Measurements from ENCODE around the gene INSIG2. TPM values are rescaled to one million over a fixed set of nuclear protein-coding genes. Genes with fewer than 3 reads are reported as not detected.

Gene INSIG2
- total RNA-seq, 1 experiment from 2014 or later, result 10.7 TPM

DNA sequence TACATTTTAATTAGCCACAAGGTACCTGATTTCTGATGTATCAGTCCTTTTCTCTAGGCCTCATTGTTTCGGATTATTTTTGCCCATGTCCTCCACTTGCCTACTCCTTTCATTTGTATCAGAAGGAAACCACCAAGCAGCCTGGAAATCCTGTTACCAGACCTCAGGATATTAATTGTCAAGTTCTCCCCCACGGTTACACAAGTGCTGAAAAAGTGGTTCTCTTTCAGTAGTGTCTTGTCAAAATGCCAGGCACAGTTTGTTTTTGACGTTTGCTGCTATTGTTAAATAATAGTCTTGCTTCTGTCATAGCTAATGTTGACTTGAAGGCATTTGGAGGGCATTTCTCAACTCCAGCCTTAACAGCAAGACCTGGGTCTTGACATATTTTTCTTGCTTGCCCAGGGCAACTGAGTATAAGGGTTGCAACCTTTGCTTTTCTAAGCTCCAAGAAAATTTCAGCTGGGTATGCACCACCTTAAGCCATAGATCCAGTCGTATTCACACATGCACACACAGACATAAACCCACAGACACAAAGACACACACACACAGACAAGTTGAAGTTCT is 31.0 kb downstream of the INSIG2 start:
- no peak overlapping the region for H3K4me3 Mint-ChIP-seq
- TF ChIP-seq, protein P1, sequence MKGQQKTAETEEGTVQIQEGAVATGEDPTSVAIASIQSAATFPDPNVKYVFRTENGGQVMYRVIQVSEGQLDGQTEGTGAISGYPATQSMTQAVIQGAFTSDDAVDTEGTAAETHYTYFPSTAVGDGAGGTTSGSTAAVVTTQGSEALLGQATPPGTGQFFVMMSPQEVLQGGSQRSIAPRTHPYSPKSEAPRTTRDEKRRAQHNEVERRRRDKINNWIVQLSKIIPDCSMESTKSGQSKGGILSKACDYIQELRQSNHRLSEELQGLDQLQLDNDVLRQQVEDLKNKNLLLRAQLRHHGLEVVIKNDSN (CRISPR knock-in tag; IDR thresholded peaks at IDR 0.05), result no peak
- TF ChIP-seq ZBTB21 (CRISPR knock-in tag; IDR thresholded peaks at IDR 0.05; ENCODE audit: borderline replicate concordance), result no peak
- TF ChIP-seq TEAD1 (CRISPR knock-in tag; IDR thresholded peaks at IDR 0.05), result no peak
- TF ChIP-seq, protein P2, sequence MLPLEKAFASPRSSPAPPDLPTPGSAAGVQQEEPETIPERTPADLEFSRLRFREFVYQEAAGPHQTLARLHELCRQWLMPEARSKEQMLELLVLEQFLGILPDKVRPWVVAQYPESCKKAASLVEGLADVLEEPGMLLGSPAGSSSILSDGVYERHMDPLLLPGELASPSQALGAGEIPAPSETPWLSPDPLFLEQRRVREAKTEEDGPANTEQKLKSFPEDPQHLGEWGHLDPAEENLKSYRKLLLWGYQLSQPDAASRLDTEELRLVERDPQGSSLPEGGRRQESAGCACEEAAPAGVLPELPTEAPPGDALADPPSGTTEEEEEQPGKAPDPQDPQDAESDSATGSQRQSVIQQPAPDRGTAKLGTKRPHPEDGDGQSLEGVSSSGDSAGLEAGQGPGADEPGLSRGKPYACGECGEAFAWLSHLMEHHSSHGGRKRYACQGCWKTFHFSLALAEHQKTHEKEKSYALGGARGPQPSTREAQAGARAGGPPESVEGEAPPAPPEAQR (CRISPR knock-in tag; IDR thresholded peaks at IDR 0.05), result no peak
- TF ChIP-seq, protein P3, sequence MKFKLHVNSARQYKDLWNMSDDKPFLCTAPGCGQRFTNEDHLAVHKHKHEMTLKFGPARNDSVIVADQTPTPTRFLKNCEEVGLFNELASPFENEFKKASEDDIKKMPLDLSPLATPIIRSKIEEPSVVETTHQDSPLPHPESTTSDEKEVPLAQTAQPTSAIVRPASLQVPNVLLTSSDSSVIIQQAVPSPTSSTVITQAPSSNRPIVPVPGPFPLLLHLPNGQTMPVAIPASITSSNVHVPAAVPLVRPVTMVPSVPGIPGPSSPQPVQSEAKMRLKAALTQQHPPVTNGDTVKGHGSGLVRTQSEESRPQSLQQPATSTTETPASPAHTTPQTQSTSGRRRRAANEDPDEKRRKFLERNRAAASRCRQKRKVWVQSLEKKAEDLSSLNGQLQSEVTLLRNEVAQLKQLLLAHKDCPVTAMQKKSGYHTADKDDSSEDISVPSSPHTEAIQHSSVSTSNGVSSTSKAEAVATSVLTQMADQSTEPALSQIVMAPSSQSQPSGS (CRISPR knock-in tag; IDR thresholded peaks at IDR 0.05; ENCODE audit: borderline replicate concordance, low read depth), result no peak
- TF ChIP-seq, protein P4, sequence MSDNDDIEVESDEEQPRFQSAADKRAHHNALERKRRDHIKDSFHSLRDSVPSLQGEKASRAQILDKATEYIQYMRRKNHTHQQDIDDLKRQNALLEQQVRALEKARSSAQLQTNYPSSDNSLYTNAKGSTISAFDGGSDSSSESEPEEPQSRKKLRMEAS (CRISPR knock-in tag; IDR thresholded peaks at IDR 0.05), result no peak
- TF ChIP-seq SMAD4 (CRISPR knock-in tag; IDR thresholded peaks at IDR 0.05), result no peak
- no peak for TF ChIP-seq NR2C2 (CRISPR knock-in tag; IDR thresholded peaks at IDR 0.05)
- TF ChIP-seq, protein P5, sequence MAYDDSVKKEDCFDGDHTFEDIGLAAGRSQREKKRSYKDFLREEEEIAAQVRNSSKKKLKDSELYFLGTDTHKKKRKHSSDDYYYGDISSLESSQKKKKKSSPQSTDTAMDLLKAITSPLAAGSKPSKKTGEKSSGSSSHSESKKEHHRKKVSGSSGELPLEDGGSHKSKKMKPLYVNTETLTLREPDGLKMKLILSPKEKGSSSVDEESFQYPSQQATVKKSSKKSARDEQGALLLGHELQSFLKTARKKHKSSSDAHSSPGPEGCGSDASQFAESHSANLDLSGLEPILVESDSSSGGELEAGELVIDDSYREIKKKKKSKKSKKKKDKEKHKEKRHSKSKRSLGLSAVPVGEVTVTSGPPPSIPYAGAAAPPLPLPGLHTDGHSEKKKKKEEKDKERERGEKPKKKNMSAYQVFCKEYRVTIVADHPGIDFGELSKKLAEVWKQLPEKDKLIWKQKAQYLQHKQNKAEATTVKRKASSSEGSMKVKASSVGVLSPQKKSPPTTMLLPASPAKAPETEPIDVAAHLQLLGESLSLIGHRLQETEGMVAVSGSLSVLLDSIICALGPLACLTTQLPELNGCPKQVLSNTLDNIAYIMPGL (CRISPR knock-in tag; IDR thresholded peaks at IDR 0.05), result no peak
- TF ChIP-seq NR1H2 (CRISPR knock-in tag; IDR thresholded peaks at IDR 0.05), result no peak
- no peak for TF ChIP-seq NFE2L1 (CRISPR knock-in tag; IDR thresholded peaks at IDR 0.05)
- TF ChIP-seq ZNF232 (CRISPR knock-in tag; IDR thresholded peaks at IDR 0.05), result no peak
- no peaks in the 10 kb centered on the region; the same call in 1 of the 2 replicates for H3K27me3 Mint-ChIP-seq (ENCODE audit: low read depth)
- no peak overlapping the region for H3K27ac Mint-ChIP-seq
- ATAC-seq (no peak), DNase-seq (ENCODE audit: low spot score) (no peak)
- H3K9me3 Mint-ChIP-seq, result no peaks in the 10 kb centered on the region
- no peaks in the 10 kb centered on the region; the same call in 1 of the 2 replicates for H3K36me3 Mint-ChIP-seq
- peaks cover 28% of the 10 kb centered on the region for H3K4me1 Mint-ChIP-seq
- CTCF ChIA-PET, result no interaction called here
- POLR2A ChIA-PET, result no interaction called here

DNA sequence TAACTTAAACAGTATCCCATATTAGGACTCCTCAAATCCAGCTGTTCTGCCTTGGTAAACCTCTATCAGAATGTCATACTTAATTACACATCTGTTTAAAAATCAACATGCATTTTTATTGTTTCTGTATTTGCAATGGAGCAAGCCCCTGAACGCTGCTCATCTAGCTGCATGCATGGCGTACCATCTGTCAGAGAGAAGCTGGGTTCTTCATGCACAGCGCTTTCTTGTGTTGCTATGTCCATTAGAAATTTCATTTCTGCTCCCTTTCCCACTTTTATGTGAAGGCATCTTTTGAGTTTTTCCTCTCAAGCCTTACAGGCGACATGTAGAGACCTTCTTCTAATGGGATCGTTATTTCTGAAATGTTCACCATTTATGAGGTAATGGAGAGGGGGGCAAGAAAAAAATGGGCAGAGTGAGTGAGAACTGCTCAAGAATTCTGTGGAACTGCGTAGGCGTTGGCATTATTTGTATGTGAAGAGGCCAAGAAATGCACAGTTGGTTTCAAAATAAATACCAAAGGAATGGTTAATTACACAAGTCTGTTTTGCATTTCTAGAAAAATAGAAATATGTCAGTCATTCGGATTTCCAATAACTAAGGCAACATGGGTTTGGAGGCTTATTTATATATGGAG is 31.6 kb downstream of the INSIG2 start:
- no peak for DNase-seq (ENCODE audit: low spot score)
- H3K9me3 Mint-ChIP-seq, result no peaks in the 10 kb centered on the region
- ATAC-seq, result no peak
- no peak overlapping the region for H3K27ac Mint-ChIP-seq
- H3K27me3 Mint-ChIP-seq (ENCODE audit: low read depth), result no peaks in the 10 kb centered on the region; the same call in 1 of the 2 replicates
- TF ChIP-seq, protein P6, sequence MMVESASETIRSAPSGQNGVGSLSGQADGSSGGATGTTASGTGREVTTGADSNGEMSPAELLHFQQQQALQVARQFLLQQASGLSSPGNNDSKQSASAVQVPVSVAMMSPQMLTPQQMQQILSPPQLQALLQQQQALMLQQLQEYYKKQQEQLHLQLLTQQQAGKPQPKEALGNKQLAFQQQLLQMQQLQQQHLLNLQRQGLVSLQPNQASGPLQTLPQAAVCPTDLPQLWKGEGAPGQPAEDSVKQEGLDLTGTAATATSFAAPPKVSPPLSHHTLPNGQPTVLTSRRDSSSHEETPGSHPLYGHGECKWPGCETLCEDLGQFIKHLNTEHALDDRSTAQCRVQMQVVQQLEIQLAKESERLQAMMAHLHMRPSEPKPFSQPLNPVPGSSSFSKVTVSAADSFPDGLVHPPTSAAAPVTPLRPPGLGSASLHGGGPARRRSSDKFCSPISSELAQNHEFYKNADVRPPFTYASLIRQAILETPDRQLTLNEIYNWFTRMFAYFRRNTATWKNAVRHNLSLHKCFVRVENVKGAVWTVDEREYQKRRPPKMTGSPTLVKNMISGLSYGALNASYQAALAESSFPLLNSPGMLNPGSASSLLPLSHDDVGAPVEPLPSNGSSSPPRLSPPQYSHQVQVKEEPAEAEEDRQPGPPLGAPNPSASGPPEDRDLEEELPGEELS (CRISPR knock-in tag; IDR thresholded peaks at IDR 0.05), result no peak
- TF ChIP-seq SOX15 (CRISPR knock-in tag; IDR thresholded peaks at IDR 0.05) (no peak), CREB1 (CRISPR knock-in tag; IDR thresholded peaks at IDR 0.05) (no peak)
- TF ChIP-seq, protein P7, sequence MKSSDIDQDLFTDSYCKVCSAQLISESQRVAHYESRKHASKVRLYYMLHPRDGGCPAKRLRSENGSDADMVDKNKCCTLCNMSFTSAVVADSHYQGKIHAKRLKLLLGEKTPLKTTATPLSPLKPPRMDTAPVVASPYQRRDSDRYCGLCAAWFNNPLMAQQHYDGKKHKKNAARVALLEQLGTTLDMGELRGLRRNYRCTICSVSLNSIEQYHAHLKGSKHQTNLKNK (CRISPR knock-in tag; IDR thresholded peaks at IDR 0.05), result no peak
- no peaks in the 10 kb centered on the region; the same call in 1 of the 2 replicates for H3K36me3 Mint-ChIP-seq
- peaks cover 28% of the 10 kb centered on the region for H3K4me1 Mint-ChIP-seq
- ChIA-PET POLR2A (no interaction called here), CTCF (no interaction called here)
- H3K4me3 Mint-ChIP-seq, result no peak overlapping the region

All from WTC11 (cell line).